ENCODE results near the gene HP1BP3.

HP1BP3 gene

DNA sequence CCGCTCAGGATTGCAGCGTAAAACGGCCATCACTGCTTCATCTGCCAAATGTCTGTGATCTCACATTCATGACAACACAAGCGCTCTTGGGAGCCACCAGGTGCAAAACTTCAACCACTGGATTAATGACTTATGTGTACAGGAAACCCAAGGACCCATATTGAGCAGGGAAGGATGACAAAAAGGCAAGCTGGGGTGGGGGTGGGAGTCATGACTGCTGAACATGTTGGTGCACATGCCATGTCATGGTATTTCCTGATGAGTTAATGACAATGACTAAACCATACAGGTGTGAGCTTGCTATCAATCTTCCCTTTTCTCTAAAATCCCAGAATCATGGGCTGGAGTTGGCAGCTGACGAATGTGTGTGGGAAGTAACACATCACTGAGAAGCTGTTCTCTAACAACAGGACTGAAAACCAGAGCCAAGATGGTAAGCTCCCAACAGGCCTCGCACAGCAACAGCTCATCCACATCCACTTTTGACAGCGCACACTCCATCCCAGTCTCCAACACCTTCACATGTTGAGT, 51.5 kb downstream of the HP1BP3 start:
- H3K36me3 ChIP-seq (ENCODE audit: control insufficient read depth in 1 of 2, insufficient read depth in 2 of 2, low read length in 2 of 2), result peaks cover 5 to 29% of the 10 kb centered on the region in 2 donors
- H3K4me1 ChIP-seq (ENCODE audit: control insufficient read depth in 1 of 2, insufficient read depth in 2 of 2, low read length in 2 of 2), result peaks cover 17 to 18% of the 10 kb centered on the region in 2 donors
- no peak overlapping the region for H3K4me3 ChIP-seq (ENCODE audit: low read depth in 1 of 2, low read length in 2 of 2)
- no peaks in the 10 kb centered on the region for H3K9me3 ChIP-seq (ENCODE audit: control insufficient read depth in 1 of 2, low read length in 2 of 2)
- no peak overlapping the region for H3K27ac ChIP-seq (ENCODE audit: low read depth, low read length)
- H3K27me3 ChIP-seq (ENCODE audit: control insufficient read depth in 1 of 2, insufficient read depth in 2 of 2, low read length in 2 of 2), result peaks cover 13 to 17% of the 10 kb centered on the region in 2 donors
- H3K9ac ChIP-seq (ENCODE audit: low read depth in 1 of 2, low read length in 2 of 2), result no peak overlapping the region

DNA sequence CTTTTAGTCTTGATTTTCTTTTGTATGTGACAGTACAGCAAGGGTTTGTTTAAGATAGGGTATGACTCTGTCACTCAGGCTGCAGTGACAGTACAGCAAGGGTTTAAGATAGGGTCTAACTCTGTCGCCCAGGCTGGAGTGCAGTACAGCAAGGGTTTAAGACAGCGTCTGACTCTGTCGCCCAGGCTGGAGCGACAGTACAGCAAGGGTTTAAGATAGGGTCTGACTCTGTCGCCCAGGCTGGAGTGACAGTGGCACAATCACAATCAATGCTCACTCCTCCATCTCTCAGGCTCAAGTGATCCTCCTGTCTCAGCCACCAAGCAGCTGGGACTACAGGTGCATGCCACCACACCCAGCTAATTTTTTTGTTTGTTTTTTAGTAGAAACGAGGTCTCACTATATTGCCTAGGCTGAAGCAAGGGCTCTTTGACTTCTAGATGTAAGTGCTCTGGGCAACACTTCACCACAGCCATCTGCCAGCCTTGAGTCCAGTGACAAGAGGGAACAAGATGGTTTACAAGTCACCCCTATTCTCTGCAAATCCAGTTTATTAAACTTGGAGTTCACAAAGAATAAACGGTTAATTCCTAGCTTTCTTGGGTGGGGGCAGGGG, 53.6 kb downstream of the HP1BP3 start:
- Histone ChIP-seq H3K27me3 (ENCODE audit: control insufficient read depth in 1 of 2, insufficient read depth in 2 of 2, low read length in 2 of 2) (peaks cover 34 to 39% of the 10 kb centered on the region in 2 donors), H3K4me1 (ENCODE audit: control insufficient read depth in 1 of 2, insufficient read depth in 2 of 2, low read length in 2 of 2) (peaks cover 17 to 18% of the 10 kb centered on the region in 2 donors), H3K36me3 (ENCODE audit: control insufficient read depth in 1 of 2, insufficient read depth in 2 of 2, low read length in 2 of 2) (peaks cover 5 to 10% of the 10 kb centered on the region in 2 donors), H3K27ac (ENCODE audit: low read depth, low read length) (no peak overlapping the region), H3K9me3 (ENCODE audit: control insufficient read depth in 1 of 2, low read length in 2 of 2) (no peaks in the 10 kb centered on the region), H3K4me3 (ENCODE audit: low read depth in 1 of 2, low read length in 2 of 2) (peak overlapping the region; percentile 74 to 77), H3K9ac (ENCODE audit: low read depth in 1 of 2, low read length in 2 of 2) (peak overlapping the region; percentile 40 to 61)

DNA sequence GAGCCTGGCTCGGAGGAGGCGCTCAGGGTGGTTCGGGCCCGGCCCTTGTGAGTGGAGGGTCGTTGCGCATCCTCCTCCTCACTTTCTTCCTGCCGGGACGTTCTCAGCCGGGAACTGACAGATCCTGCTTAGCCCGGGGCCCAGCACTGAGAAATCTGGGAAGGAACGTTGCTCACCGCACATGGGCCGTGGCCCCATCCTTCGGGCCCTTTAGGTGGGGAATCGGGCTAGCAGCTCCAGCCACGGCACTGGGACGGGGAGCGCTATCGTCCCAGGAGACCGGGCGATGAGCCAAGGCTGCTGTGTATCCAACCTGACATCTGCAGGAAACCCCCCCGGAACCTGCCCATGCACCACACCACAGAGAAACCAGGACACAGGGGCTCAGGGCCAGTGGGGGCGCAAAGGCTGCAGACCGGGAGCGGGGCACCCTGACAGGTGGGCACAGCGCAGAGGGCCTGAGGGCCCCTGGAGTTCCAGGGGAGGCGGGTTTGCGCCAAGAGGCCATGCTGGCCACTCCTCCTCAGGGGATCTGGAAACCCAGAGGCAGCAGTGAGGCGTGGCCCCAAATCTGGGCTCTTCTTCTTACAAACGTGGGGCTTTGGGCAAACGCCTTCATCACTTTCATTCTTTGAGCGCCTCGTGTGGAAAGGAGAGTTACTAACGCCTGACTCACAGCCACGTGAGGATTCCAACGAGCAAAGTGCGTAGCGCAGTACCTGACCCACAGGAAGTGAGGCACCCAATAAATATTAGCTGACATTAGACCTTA, 54.3 kb downstream of the HP1BP3 start, which contains the start of gene SH2D5:
Gene SH2D5 (minus strand): TSS at position 116 of the 772 bp plus-strand sequence. CDS start 4,659 bp downstream, outside the sequence.
- Histone ChIP-seq H3K9me3 (ENCODE audit: control insufficient read depth in 1 of 2, low read length in 2 of 2) (no peaks in the 10 kb centered on the region), H3K27me3 (ENCODE audit: control insufficient read depth in 1 of 2, insufficient read depth in 2 of 2, low read length in 2 of 2) (peaks cover 35 to 41% of the 10 kb centered on the region in 2 donors), H3K4me1 (ENCODE audit: control insufficient read depth in 1 of 2, insufficient read depth in 2 of 2, low read length in 2 of 2) (peaks cover 17 to 18% of the 10 kb centered on the region in 2 donors), H3K27ac (ENCODE audit: low read depth, low read length) (no peak within 1 kb of the TSS), H3K4me3 (ENCODE audit: low read depth in 1 of 2, low read length in 2 of 2) (peak within 1 kb of the TSS; percentile 74 to 77), H3K36me3 (ENCODE audit: control insufficient read depth in 1 of 2, insufficient read depth in 2 of 2, low read length in 2 of 2) (peaks cover 5% of the 10 kb centered on the region in 2 donors), H3K9ac (ENCODE audit: low read depth in 1 of 2, low read length in 2 of 2) (peak within 1 kb of the TSS; percentile 60 to 61)

DNA sequence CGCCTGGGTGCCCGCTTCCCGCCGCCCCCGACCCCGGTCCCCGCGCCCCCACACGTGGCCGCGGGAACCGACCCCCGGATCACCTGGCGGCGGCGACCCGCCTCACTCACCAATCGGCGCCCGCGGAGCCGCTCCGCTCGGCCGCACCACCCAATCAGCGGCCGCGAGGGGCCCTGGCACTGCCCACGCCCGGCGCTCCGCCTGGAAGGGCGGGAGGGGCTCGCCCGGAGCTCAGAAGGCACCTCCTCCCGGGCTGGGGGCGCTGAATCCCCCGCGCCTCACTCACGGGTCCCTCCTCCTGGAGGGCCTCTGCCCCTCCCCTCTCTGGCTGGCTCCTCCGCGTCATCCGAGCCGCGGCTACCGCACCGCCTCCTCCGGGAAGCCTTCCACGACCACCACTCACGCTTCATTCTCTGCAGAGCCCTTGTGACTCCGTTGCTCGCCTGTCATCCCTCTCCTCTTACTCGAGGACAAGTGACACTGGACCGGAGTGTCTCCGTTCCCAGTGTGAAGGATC, 55.0 kb downstream of the HP1BP3 start:
- Histone ChIP-seq H3K27ac (ENCODE audit: low read depth, low read length) (no peak overlapping the region), H3K9me3 (ENCODE audit: control insufficient read depth in 1 of 2, low read length in 2 of 2) (no peaks in the 10 kb centered on the region), H3K27me3 (ENCODE audit: control insufficient read depth in 1 of 2, insufficient read depth in 2 of 2, low read length in 2 of 2) (peaks cover 38 to 41% of the 10 kb centered on the region in 2 donors), H3K4me1 (ENCODE audit: control insufficient read depth in 1 of 2, insufficient read depth in 2 of 2, low read length in 2 of 2) (peaks cover 17 to 18% of the 10 kb centered on the region in 2 donors), H3K9ac (ENCODE audit: low read depth in 1 of 2, low read length in 2 of 2) (peak overlapping the region; percentile 60 to 61), H3K4me3 (ENCODE audit: low read depth in 1 of 2, low read length in 2 of 2) (peak overlapping the region; percentile 74 to 77), H3K36me3 (ENCODE audit: control insufficient read depth in 1 of 2, insufficient read depth in 2 of 2, low read length in 2 of 2) (peaks cover under 1% of the 10 kb centered on the region in 2 donors)

DNA sequence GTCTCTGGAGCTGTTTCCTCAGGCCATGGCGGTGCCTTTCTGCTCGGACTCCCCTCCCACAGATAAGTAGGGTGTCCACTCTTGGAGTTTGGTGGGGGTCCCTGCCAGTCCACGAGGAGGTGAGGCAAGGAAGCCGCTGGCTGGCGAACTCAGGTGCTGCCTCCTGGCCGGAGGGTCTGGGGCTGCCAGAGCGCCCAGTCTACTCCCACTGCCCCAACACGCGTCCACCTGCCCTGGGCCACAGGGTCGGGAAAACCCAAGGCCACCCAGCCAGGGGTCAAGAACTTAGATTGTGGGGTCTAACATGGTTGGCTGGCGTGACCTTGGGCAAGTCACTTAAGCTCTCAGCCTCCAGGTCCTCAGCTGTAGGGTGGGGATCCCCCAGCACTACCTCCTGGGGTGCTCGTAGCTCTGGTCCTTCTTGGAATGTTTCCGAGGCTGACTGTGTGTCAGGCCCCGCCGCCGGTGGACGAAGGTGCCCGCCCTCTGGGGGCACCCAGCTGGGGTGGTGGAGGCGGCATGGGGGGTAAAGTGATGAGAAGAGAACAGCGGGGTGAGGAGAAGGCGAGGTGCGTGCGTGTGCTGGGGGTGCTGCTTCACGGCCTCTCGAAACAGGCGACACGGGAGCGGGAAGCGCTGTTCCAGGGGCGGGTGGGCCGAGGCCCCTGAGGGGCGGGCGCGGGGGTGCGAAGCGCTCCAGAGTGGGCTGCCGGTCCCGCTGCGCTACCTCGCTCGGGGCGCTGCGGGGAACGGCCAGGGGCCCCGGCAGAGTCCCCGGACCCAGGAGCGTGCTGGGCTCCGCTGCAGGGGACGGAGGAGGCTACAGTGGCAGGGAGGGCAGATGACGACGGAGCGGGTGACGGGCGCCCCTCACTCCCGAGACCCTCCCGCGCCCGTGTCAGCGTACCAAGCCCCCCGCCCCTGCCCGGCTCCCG, 55.8 kb downstream of the HP1BP3 start:
- Histone ChIP-seq H3K4me3 (ENCODE audit: low read depth in 1 of 2, low read length in 2 of 2) (peak overlapping the region in 1 of 2 donors; percentile 51), H3K9ac (ENCODE audit: low read depth in 1 of 2, low read length in 2 of 2) (no peak overlapping the region)

DNA sequence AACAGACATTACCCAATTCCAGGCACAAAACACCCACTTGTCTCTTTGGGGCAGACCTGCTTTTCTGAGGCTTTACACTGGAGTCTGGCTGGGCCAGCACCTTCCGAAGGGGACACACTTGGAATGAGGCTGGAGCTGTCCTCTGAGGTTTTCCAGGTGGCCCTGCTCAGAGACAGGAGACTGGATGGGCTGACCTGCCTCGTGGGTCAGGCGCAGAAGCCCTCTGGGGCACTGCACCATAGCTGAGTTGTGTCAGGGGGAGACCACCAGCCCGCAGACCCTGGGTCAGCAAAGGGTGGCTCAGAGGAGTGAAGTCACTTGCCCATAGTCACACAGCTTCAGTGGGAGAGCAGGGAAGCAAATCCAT, 56.4 kb downstream of the HP1BP3 start:
- Histone ChIP-seq H3K27ac (ENCODE audit: low read depth, low read length) (no peak overlapping the region), H3K36me3 (ENCODE audit: control insufficient read depth in 1 of 2, insufficient read depth in 2 of 2, low read length in 2 of 2) (no peaks in the 10 kb centered on the region), H3K4me3 (ENCODE audit: low read depth in 1 of 2, low read length in 2 of 2) (no peak overlapping the region), H3K27me3 (ENCODE audit: control insufficient read depth in 1 of 2, insufficient read depth in 2 of 2, low read length in 2 of 2) (peaks cover 41% of the 10 kb centered on the region in 2 donors), H3K9me3 (ENCODE audit: control insufficient read depth in 1 of 2, low read length in 2 of 2) (no peaks in the 10 kb centered on the region), H3K4me1 (ENCODE audit: control insufficient read depth in 1 of 2, insufficient read depth in 2 of 2, low read length in 2 of 2) (peaks cover 17 to 18% of the 10 kb centered on the region in 2 donors), H3K9ac (ENCODE audit: low read depth in 1 of 2, low read length in 2 of 2) (no peak overlapping the region)

More for the DNA sequence above, 55.8 kb downstream of the HP1BP3 start:
- no peaks in the 10 kb centered on the region for H3K36me3 ChIP-seq (ENCODE audit: control insufficient read depth in 1 of 2, insufficient read depth in 2 of 2, low read length in 2 of 2)
- peaks cover 17 to 18% of the 10 kb centered on the region in 2 donors for H3K4me1 ChIP-seq (ENCODE audit: control insufficient read depth in 1 of 2, insufficient read depth in 2 of 2, low read length in 2 of 2)
- no peak overlapping the region for H3K27ac ChIP-seq (ENCODE audit: low read depth, low read length)
- no peaks in the 10 kb centered on the region for H3K9me3 ChIP-seq (ENCODE audit: control insufficient read depth in 1 of 2, low read length in 2 of 2)
- peaks cover 38 to 41% of the 10 kb centered on the region in 2 donors for H3K27me3 ChIP-seq (ENCODE audit: control insufficient read depth in 1 of 2, insufficient read depth in 2 of 2, low read length in 2 of 2)

DNA sequence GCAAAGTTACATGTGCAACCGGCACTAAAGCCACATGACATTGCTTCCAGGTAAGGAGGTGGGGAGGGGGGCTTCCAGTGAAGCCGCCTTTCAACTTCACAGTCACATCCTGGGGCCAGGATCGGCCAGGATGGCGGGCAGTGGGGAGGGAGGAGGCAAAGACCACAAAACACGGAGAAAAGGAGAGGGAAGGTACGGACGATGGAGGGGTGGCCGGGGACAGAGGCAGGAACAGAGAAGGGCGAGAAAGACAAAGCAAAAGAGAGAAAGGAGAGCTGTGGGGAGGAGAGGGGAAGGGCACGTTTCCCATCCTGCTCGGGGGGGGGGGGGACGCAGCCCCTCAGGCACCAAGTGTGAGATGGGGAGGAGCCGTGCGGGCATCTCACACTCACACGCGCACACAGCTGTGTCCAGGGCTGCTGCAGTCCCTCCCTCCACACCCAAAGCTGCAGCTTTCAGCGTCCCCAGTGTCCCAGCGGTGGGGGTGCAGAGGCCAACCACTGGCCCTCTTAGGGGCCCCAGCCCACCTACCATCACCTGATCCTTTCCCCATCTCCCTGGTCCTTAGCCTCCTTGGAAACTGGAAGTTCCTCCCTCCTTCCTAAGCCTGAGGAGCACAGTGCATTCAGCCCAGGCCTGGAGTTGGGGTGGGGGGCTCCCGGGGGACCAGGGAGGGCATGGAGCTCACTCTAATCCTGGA, 57.0 kb downstream of the HP1BP3 start:
- H3K36me3 ChIP-seq (ENCODE audit: control insufficient read depth in 1 of 2, insufficient read depth in 2 of 2, low read length in 2 of 2), result no peaks in the 10 kb centered on the region
- no peak overlapping the region for H3K4me3 ChIP-seq (ENCODE audit: low read depth in 1 of 2, low read length in 2 of 2)
- no peaks in the 10 kb centered on the region for H3K9me3 ChIP-seq (ENCODE audit: control insufficient read depth in 1 of 2, low read length in 2 of 2)
- H3K27me3 ChIP-seq (ENCODE audit: control insufficient read depth in 1 of 2, insufficient read depth in 2 of 2, low read length in 2 of 2), result peaks cover 41% of the 10 kb centered on the region in 2 donors
- H3K9ac ChIP-seq (ENCODE audit: low read depth in 1 of 2, low read length in 2 of 2), result no peak overlapping the region
- H3K27ac ChIP-seq (ENCODE audit: low read depth, low read length), result no peak overlapping the region
- H3K4me1 ChIP-seq (ENCODE audit: control insufficient read depth in 1 of 2, insufficient read depth in 2 of 2, low read length in 2 of 2), result peaks cover 17 to 18% of the 10 kb centered on the region in 2 donors

DNA sequence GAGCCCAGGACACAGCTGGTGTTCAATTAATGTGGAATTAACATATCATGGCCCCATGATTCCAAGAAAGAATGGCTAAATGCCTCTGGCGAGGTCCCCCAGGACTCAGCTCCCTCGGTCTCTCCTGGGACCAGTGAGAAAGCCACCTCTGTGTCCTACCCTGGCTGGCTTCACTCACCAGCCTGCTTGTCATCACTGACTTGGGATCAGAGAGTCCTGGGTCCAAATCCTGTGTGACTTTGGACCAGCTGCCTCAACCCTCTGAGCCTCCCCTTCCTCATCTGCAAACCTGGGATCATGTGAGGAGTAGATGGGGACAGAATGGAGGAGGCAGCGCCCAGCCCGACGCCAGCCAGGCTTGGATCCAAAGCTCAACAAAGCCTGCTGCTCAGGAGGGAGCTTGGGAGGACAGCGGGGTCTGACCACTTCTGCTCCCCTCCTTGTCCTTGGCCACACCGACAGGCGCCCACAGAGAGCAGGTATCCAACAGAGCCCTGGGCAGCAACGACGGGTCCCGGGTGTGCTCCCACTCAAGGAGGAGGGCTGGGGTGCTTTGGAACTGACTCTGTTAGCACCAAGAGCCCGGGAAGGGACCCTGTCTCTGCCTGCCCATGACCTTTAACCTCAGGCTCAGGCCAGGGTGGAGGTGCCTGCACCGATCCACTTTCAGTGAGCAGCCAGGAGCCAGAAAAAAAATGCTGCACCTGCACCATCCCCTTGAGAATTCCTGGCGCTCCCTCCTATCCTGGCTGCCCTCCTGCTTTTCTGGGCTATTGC, 57.8 kb downstream of the HP1BP3 start:
- peaks cover 41% of the 10 kb centered on the region in 2 donors for H3K27me3 ChIP-seq (ENCODE audit: control insufficient read depth in 1 of 2, insufficient read depth in 2 of 2, low read length in 2 of 2)
- H3K36me3 ChIP-seq (ENCODE audit: control insufficient read depth in 1 of 2, insufficient read depth in 2 of 2, low read length in 2 of 2), result no peaks in the 10 kb centered on the region
- H3K9me3 ChIP-seq (ENCODE audit: control insufficient read depth in 1 of 2, low read length in 2 of 2), result no peaks in the 10 kb centered on the region
- no peak overlapping the region for H3K27ac ChIP-seq (ENCODE audit: low read depth, low read length)
- H3K4me3 ChIP-seq (ENCODE audit: low read depth in 1 of 2, low read length in 2 of 2), result no peak overlapping the region
- peaks cover 17 to 18% of the 10 kb centered on the region in 2 donors for H3K4me1 ChIP-seq (ENCODE audit: control insufficient read depth in 1 of 2, insufficient read depth in 2 of 2, low read length in 2 of 2)
- no peak overlapping the region for H3K9ac ChIP-seq (ENCODE audit: low read depth in 1 of 2, low read length in 2 of 2)

All from duodenal mucosa (tissue), 2 donors.